Neural cell (in vitro differentiated cells): Measurements from ENCODE around the gene AKAP6. TPM values are rescaled to one million over a fixed set of nuclear protein-coding genes. Genes with fewer than 3 reads are reported as not detected.

Experiments used
- H2AFZ ChIP-seq: fragments of 200-600, 300-800 bp; sonication (generic), shearing (Covaris generic); 2 replicates; pipeline ENCODE4 v1.6.0; 2014; ENCODE audit warnings: low read depth, mild to moderate bottlenecking, antibody characterized with exemption, low read length, moderate library complexity
- H3F3A ChIP-seq: fragments of 200-600 bp; shearing (Covaris generic); 2 replicates; pipeline ENCODE4 v1.6.1; 2016; ENCODE audit warnings: mild to moderate bottlenecking, moderate library complexity, mixed read lengths, antibody characterized with exemption, low read length; ENCODE audit not compliant: insufficient read depth, poor library complexity, severe bottlenecking
- H3K27ac ChIP-seq: fragments of 200-600, 300-800 bp; sonication (generic), shearing (Covaris generic); 2 replicates; pipeline ENCODE4 v1.5.1; 2014; ENCODE audit warnings: mild to moderate bottlenecking, low read length, moderate library complexity
- H3K27me3 ChIP-seq: fragments of 300-800, 200-600 bp; sonication (generic), shearing (Covaris generic); 2 replicates; pipeline ENCODE4 v1.6.0; 2014; ENCODE audit warnings: mild to moderate bottlenecking, low read depth, low read length, moderate library complexity; ENCODE audit not compliant: insufficient read depth
- H3K36me3 ChIP-seq: fragments of 300-800, 200-600 bp; sonication (generic), shearing (Covaris generic); 2 replicates; pipeline ENCODE4 v1.5.1; 2014; ENCODE audit warnings: mild to moderate bottlenecking, antibody characterized with exemption, low read length, moderate library complexity; ENCODE audit not compliant: insufficient read depth
- H3K4me2 ChIP-seq: fragments of 300-800, 200-600 bp; sonication (generic), shearing (Covaris generic); 2 replicates; pipeline ENCODE4 v1.6.0; 2014; ENCODE audit warnings: mild to moderate bottlenecking, low read length
- H3K4me3 ChIP-seq: fragments of 300-800, 200-600 bp; sonication (generic), shearing (Covaris generic); 2 replicates; pipeline ENCODE4 v1.5.1; 2014; ENCODE audit warnings: mild to moderate bottlenecking, low read length, moderate library complexity
- H3K79me2 ChIP-seq: fragments of 200-600 bp; shearing (Covaris generic); replicated peaks from 2 replicates; pipeline ENCODE4 v1.6.0; 2014; ENCODE audit warnings: mild to moderate bottlenecking, low read length, moderate library complexity; ENCODE audit not compliant: insufficient read depth
- H3K9ac ChIP-seq: fragments of 300-800, 200-600 bp; sonication (generic), shearing (Covaris generic); 2 replicates; pipeline ENCODE4 v1.6.1; 2016; ENCODE audit warnings: mild to moderate bottlenecking, low read length, mixed read lengths
- H3K9me2 ChIP-seq: fragments of 200-600 bp; shearing (Covaris generic); 2 replicates; pipeline ENCODE4 v1.6.1; 2016; ENCODE audit warnings: mild to moderate bottlenecking, low read length, mixed read lengths; ENCODE audit not compliant: insufficient read depth
- H3K9me3 ChIP-seq: fragments of 200-600, 300-800 bp; sonication (generic), shearing (Covaris generic); 2 replicates; pipeline ENCODE4 v1.6.1; 2016; ENCODE audit warnings: mild to moderate bottlenecking, mixed run types, low read length, moderate library complexity, mixed read lengths
- H4K20me1 ChIP-seq: fragments of 200-600 bp; shearing (Covaris generic); 2 replicates; pipeline ENCODE4 v1.6.1; 2016; ENCODE audit warnings: mild to moderate bottlenecking, mixed run types; ENCODE audit not compliant: insufficient read depth
- EP300 ChIP-seq: fragments of 450-650 bp; conservative IDR thresholded peaks from 2 replicates; pipeline ENCODE4 v1.6.1; 2014; ENCODE audit warnings: antibody characterized with exemption, mild to moderate bottlenecking, moderate library complexity; ENCODE audit not compliant: poor library complexity, severe bottlenecking
- EZH2 ChIP-seq: fragments of 200-600, 300-800 bp; shearing (Covaris generic), sonication (generic); IDR thresholded peaks from 2 replicates; pipeline ENCODE4 v1.6.1; 2014; ENCODE audit warnings: antibody characterized with exemption, low read length, borderline replicate concordance, mild to moderate bottlenecking; ENCODE audit not compliant: insufficient read depth, poor library complexity, severe bottlenecking
- MXI1 ChIP-seq: fragments of 450-650 bp; conservative IDR thresholded peaks from 2 replicates; pipeline ENCODE4 v1.6.1; 2014; ENCODE audit warnings: antibody characterized with exemption, mild to moderate bottlenecking; ENCODE audit not compliant: poor library complexity, severe bottlenecking
- POLR2AphosphoS5 ChIP-seq: IDR thresholded peaks from 2 replicates; pipeline ENCODE4 v1.6.1; 2012
- RAD21 ChIP-seq: fragments of 450-650 bp; conservative IDR thresholded peaks from 2 replicates; pipeline ENCODE4 v1.6.1; 2014; ENCODE audit warnings: antibody characterized with exemption, mild to moderate bottlenecking, moderate library complexity
- SMC3 ChIP-seq: fragments of 450-650 bp; conservative IDR thresholded peaks from 2 replicates; pipeline ENCODE4 v1.6.1; 2014; ENCODE audit warnings: antibody characterized with exemption, mild to moderate bottlenecking, moderate library complexity; ENCODE audit not compliant: poor library complexity
- TAF1 ChIP-seq: IDR thresholded peaks from 2 replicates; pipeline ENCODE4 v1.6.1; 2012; ENCODE audit warnings: low read depth
- polyA plus RNA-seq: library from polyadenylated mRNA; depleted of rRNA; stranded (reverse); fragments of >200 nt; gene quantifications from 2 replicates; pipeline ENCODE4 v1.2.3, GENCODE V29; 2014
- TF ChIP-seq, protein P1 (sequence below): IDR thresholded peaks from 2 replicates; pipeline ENCODE4 v1.6.1; 2012; ENCODE audit warnings: borderline replicate concordance
- TF ChIP-seq, protein P2 (sequence below): fragments of 450-650 bp; IDR thresholded peaks from 2 replicates; pipeline ENCODE4 v1.5.1; 2014; ENCODE audit warnings: antibody characterized with exemption, mild to moderate bottlenecking, moderate library complexity; ENCODE audit not compliant: poor library complexity, severe bottlenecking

The AKAP6 gene
- polyA plus RNA-seq, 1 donor from 2014 or later: 15.8 TPM

DNA sequence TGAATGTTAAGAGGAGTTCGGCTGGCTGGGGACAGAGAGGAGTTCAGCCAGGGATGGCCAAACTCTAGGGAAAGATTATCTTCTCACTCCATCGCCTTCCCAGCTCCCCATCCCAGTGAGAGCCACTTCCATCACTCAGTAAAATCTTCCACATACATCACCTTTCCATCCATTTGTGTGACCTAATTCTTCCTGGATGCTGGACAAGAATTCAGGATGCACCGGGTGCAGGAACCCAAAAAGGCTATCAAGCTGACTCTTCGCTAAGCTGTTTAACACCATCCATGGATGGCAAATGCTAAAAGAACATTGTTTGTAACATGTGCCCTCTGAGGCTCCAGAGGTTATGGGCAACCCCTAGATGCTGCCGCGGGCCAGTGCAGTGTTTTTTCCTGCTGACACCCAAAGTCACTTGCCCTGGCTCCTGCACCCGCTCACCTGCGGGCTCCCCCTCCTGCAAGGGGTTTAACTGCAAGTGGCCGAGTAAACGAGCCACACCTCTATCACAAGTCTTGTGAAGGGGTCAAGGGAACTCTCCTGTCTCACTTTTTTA lies 393.6 kb downstream of the AKAP6 start:
- Histone ChIP-seq H4K20me1 (no peaks in the 10 kb centered on the region), H2AFZ (no peak overlapping the region), H3K36me3 (no peaks in the 10 kb centered on the region), H3K27me3 (no peaks in the 10 kb centered on the region), H3K79me2 (no peaks in the 10 kb centered on the region), H3F3A (no peaks in the 10 kb centered on the region), H3K27ac (no peak overlapping the region), H3K9me3 (no peaks in the 10 kb centered on the region), H3K4me3 (no peak overlapping the region), H3K9ac (no peak overlapping the region), H3K9me2 (no peaks in the 10 kb centered on the region), H3K4me2 (no peak overlapping the region)
- TF ChIP-seq POLR2AphosphoS5 (no peak), EZH2 (no peak)

DNA sequence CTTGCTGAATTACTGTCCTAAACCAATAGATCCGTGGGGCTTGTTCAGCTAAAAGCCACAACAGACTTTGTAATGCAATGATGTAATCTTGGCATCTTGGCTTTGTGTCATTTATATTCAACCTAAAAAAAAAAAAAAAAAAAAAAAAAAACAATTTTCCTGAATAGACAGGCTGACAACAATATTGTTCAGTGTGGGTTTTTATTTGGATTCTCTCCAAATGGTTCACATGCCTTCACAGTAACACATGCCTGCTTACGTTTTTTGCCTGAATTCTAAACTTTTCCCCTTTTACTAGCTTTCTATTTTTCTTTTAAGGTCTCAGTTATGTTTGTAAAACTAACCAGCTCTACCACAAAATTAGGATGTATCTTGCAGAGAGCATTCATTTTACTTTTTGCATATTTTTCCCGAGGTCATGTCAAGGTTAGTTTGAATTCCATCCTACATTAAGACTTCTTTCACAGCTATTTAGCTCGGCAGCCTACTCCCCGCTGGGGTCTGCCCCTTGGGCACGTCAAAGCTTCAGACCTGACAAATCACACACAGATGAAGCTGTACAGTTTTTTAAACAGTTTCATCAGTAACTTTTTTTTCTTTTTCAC lies 395.9 kb downstream of the AKAP6 start:
- H3K9me3 ChIP-seq: no peaks in the 10 kb centered on the region
- no peaks in the 10 kb centered on the region for H3K79me2 ChIP-seq
- no peak overlapping the region for H3K9ac ChIP-seq
- no peak overlapping the region for H2AFZ ChIP-seq
- no peak overlapping the region for H3K4me2 ChIP-seq
- H3K36me3 ChIP-seq: no peaks in the 10 kb centered on the region
- H4K20me1 ChIP-seq: no peaks in the 10 kb centered on the region
- H3F3A ChIP-seq: no peaks in the 10 kb centered on the region
- no peaks in the 10 kb centered on the region for H3K27me3 ChIP-seq
- no peak for TF ChIP-seq POLR2AphosphoS5
- TF ChIP-seq, protein P1, sequence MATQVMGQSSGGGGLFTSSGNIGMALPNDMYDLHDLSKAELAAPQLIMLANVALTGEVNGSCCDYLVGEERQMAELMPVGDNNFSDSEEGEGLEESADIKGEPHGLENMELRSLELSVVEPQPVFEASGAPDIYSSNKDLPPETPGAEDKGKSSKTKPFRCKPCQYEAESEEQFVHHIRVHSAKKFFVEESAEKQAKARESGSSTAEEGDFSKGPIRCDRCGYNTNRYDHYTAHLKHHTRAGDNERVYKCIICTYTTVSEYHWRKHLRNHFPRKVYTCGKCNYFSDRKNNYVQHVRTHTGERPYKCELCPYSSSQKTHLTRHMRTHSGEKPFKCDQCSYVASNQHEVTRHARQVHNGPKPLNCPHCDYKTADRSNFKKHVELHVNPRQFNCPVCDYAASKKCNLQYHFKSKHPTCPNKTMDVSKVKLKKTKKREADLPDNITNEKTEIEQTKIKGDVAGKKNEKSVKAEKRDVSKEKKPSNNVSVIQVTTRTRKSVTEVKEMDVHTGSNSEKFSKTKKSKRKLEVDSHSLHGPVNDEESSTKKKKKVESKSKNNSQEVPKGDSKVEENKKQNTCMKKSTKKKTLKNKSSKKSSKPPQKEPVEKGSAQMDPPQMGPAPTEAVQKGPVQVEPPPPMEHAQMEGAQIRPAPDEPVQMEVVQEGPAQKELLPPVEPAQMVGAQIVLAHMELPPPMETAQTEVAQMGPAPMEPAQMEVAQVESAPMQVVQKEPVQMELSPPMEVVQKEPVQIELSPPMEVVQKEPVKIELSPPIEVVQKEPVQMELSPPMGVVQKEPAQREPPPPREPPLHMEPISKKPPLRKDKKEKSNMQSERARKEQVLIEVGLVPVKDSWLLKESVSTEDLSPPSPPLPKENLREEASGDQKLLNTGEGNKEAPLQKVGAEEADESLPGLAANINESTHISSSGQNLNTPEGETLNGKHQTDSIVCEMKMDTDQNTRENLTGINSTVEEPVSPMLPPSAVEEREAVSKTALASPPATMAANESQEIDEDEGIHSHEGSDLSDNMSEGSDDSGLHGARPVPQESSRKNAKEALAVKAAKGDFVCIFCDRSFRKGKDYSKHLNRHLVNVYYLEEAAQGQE: no peak
- no peaks in the 10 kb centered on the region for H3K9me2 ChIP-seq
- peak overlapping the region; percentile 30 for H3K4me3 ChIP-seq
- H3K27ac ChIP-seq: no peak overlapping the region

DNA sequence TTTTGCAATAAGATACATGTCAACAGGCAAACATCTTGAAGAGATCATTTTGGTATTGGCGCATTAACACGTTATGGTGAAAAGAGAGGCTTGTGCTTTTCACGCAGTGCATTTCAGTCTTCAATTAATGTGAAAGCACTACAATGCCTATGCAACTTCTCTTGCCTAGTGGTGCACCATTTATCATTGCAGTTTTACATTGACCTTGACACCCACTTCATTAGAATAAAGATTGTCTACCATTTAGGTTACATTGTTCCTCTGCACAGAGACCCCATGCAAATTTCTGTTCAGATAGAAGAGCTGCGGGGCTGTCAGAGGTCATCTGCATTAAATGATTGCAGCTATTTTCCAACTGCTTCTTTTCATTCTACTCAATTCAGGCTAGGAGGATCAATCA lies 397.4 kb downstream of the AKAP6 start:
- Histone ChIP-seq H3K9me2 (no peaks in the 10 kb centered on the region), H3K4me3 (no peak overlapping the region), H4K20me1 (no peaks in the 10 kb centered on the region), H3K36me3 (no peaks in the 10 kb centered on the region), H3K9ac (no peak overlapping the region), H3F3A (no peaks in the 10 kb centered on the region), H2AFZ (no peak overlapping the region), H3K27ac (no peak overlapping the region), H3K9me3 (no peaks in the 10 kb centered on the region), H3K27me3 (no peaks in the 10 kb centered on the region), H3K4me2 (no peak overlapping the region), H3K79me2 (no peaks in the 10 kb centered on the region)
- TF ChIP-seq RAD21 (no peak), MXI1 (no peak), EP300 (no peak), TAF1 (no peak), EZH2 (no peak), SMC3 (no peak), POLR2AphosphoS5 (no peak)
- TF ChIP-seq, protein P1: no peak
- TF ChIP-seq, protein P2, sequence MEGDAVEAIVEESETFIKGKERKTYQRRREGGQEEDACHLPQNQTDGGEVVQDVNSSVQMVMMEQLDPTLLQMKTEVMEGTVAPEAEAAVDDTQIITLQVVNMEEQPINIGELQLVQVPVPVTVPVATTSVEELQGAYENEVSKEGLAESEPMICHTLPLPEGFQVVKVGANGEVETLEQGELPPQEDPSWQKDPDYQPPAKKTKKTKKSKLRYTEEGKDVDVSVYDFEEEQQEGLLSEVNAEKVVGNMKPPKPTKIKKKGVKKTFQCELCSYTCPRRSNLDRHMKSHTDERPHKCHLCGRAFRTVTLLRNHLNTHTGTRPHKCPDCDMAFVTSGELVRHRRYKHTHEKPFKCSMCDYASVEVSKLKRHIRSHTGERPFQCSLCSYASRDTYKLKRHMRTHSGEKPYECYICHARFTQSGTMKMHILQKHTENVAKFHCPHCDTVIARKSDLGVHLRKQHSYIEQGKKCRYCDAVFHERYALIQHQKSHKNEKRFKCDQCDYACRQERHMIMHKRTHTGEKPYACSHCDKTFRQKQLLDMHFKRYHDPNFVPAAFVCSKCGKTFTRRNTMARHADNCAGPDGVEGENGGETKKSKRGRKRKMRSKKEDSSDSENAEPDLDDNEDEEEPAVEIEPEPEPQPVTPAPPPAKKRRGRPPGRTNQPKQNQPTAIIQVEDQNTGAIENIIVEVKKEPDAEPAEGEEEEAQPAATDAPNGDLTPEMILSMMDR: no peak
